Subcutaneous abdominal adipose tissue (tissue), 5 donors: ENCODE data around the gene GPR17.

Experiments
- H3K27ac ChIP-seq: one replicate; pipeline ENCODE4 v1.7.0; 2013; ENCODE audit warnings: low read depth, mild to moderate bottlenecking, inconsistent platforms, low read length, moderate library complexity
- H3K27me3 ChIP-seq, 5 donors: one replicate each; pipeline ENCODE4 v1.7.0; 2013; ENCODE audit warnings: low read length in 5 of 5, inconsistent platforms in 1 of 5; ENCODE audit not compliant: control insufficient read depth in 5 of 5, insufficient read depth in 4 of 5
- H3K36me3 ChIP-seq, 5 donors: one replicate each; pipeline ENCODE4 v1.7.0; 2013; ENCODE audit warnings: low read length in 5 of 5; ENCODE audit not compliant: control insufficient read depth in 5 of 5, insufficient read depth in 5 of 5
- H3K4me1 ChIP-seq, 5 donors: one replicate each; pipeline ENCODE4 v1.7.0; 2013; ENCODE audit warnings: low read length in 5 of 5, mild to moderate bottlenecking in 3 of 5, moderate library complexity in 1 of 5; ENCODE audit not compliant: control insufficient read depth in 5 of 5, insufficient read depth in 5 of 5
- H3K4me3 ChIP-seq, 5 donors: one replicate each; pipeline ENCODE4 v1.7.0; 2013; ENCODE audit warnings: low read length in 5 of 5, low read depth in 1 of 5
- H3K9ac ChIP-seq, 5 donors: one replicate each; pipeline ENCODE4 v1.7.0; 2013; ENCODE audit warnings: low read length in 5 of 5, mild to moderate bottlenecking in 4 of 5, moderate library complexity in 3 of 5
- H3K9me3 ChIP-seq, 5 donors: one replicate each; pipeline ENCODE4 v1.7.0; 2013; ENCODE audit warnings: low read length in 5 of 5; ENCODE audit not compliant: control insufficient read depth in 5 of 5
- donor health status: healthy.
- donor health status: healthy.
- donor health status: healthy.
- donor health status: healthy.
- donor health status: healthy.

GPR17 gene

GRCh38 chr2:127641133-127641532, 4.8 kb upstream of the GPR17 start:
- Histone ChIP-seq H3K9ac (no peak overlapping the region), H3K27me3 (no peaks in the 10 kb centered on the region), H3K4me1 (peaks cover 4 to 91% (median 25%) of the 10 kb centered on the region in 5 donors), H3K4me3 (no peak overlapping the region), H3K9me3 (no peaks in the 10 kb centered on the region), H3K36me3 (peaks cover 0 to 29% (median 11%) of the 10 kb centered on the region in 5 donors), H3K27ac (no peak overlapping the region)

GRCh38 chr2:127641846-127642507, 4.0 kb upstream of the GPR17 start:
- no peak overlapping the region for H3K4me3 ChIP-seq
- peaks cover 7 to 91% (median 24%) of the 10 kb centered on the region in 5 donors for H3K4me1 ChIP-seq
- H3K9ac ChIP-seq = no peak overlapping the region
- no peaks in the 10 kb centered on the region for H3K9me3 ChIP-seq
- H3K36me3 ChIP-seq = peaks cover 0 to 28% (median 11%) of the 10 kb centered on the region in 5 donors
- no peak overlapping the region for H3K27ac ChIP-seq
- no peaks in the 10 kb centered on the region for H3K27me3 ChIP-seq

- Histone ChIP-seq H3K27me3 (no peaks in the 10 kb centered on the region), H3K4me3 (no peak overlapping the region), H3K4me1 (peaks cover 4 to 91% (median 24%) of the 10 kb centered on the region in 5 donors), H3K36me3 (peaks cover 0 to 28% (median 11%) of the 10 kb centered on the region in 5 donors), H3K9me3 (no peaks in the 10 kb centered on the region), H3K9ac (no peak overlapping the region), H3K27ac (no peak overlapping the region)
Observed at GRCh38 chr2:127642706-127643438, 3.1 kb upstream of the GPR17 start.

GRCh38 chr2:127643439-127644065, 2.4 kb upstream of the GPR17 start:
- H3K4me3 ChIP-seq = no peak overlapping the region
- H3K4me1 ChIP-seq = peaks cover 0 to 91% (median 22%) of the 10 kb centered on the region in 5 donors
- H3K9ac ChIP-seq = no peak overlapping the region
- peaks cover 0 to 27% (median 10%) of the 10 kb centered on the region in 5 donors for H3K36me3 ChIP-seq
- H3K27me3 ChIP-seq = no peaks in the 10 kb centered on the region
- H3K9me3 ChIP-seq = no peaks in the 10 kb centered on the region
- H3K27ac ChIP-seq = no peak overlapping the region

- Histone ChIP-seq H3K27ac (no peak overlapping the region), H3K9me3 (no peaks in the 10 kb centered on the region), H3K4me3 (no peak overlapping the region), H3K4me1 (peaks cover 2 to 90% (median 26%) of the 10 kb centered on the region in 5 donors), H3K9ac (no peak overlapping the region), H3K27me3 (no peaks in the 10 kb centered on the region), H3K36me3 (peaks cover 0 to 19% (median 2%) of the 10 kb centered on the region in 5 donors)
Observed at GRCh38 chr2:127644066-127645025, 1.6 kb upstream of the GPR17 start.

- Histone ChIP-seq H3K9me3 (no peaks in the 10 kb centered on the region), H3K27me3 (no peaks in the 10 kb centered on the region), H3K36me3 (peaks cover 0 to 17% (median 2%) of the 10 kb centered on the region in 5 donors), H3K4me3 (no peak overlapping the region), H3K9ac (no peak overlapping the region), H3K27ac (no peak overlapping the region), H3K4me1 (peaks cover 4 to 92% (median 30%) of the 10 kb centered on the region in 5 donors)
Observed at GRCh38 chr2:127645026-127645394, 943 bp upstream of the GPR17 start.

- H3K36me3 ChIP-seq = peaks cover 0 to 17% (median 6%) of the 10 kb centered on the region in 5 donors
- H3K27me3 ChIP-seq = no peaks in the 10 kb centered on the region
- H3K27ac ChIP-seq = no peak overlapping the region
- H3K4me3 ChIP-seq = no peak overlapping the region
- peaks cover 4 to 94% (median 30%) of the 10 kb centered on the region in 5 donors for H3K4me1 ChIP-seq
- H3K9ac ChIP-seq = no peak overlapping the region
- no peaks in the 10 kb centered on the region for H3K9me3 ChIP-seq
Observed at GRCh38 chr2:127646487-127647241, 711 bp downstream of the GPR17 start.

GRCh38 chr2:127647242-127648190, 1.6 kb downstream of the GPR17 start:
- H3K9ac ChIP-seq = no peak overlapping the region
- no peaks in the 10 kb centered on the region for H3K27me3 ChIP-seq
- H3K36me3 ChIP-seq = peaks cover 0 to 22% (median 6%) of the 10 kb centered on the region in 5 donors
- H3K27ac ChIP-seq = no peak overlapping the region
- H3K9me3 ChIP-seq = no peaks in the 10 kb centered on the region
- H3K4me1 ChIP-seq = peaks cover 4 to 95% (median 36%) of the 10 kb centered on the region in 5 donors
- H3K4me3 ChIP-seq = no peak overlapping the region
